Adrenal gland (tissue), 12 donors: ENCODE data around the gene THADA. TPM values are rescaled to one million over a fixed set of nuclear protein-coding genes. Genes with fewer than 3 reads are reported as not detected.

Source experiments
- DNase-seq, 7 donors: peaks; one replicate each; pipeline ENCODE4 v3.0.0-alpha.2; 2019 to 2020
- H3K27ac ChIP-seq, 5 donors: fragments of 200-600 bp; sonication (generic) in 4 of 5; 1 replicate in 3 of 5; 2 replicates in 2 of 5; pipeline versions ENCODE4 v1.5.1 to v1.8.0; 2016 to 2020; ENCODE audit warnings: mild to moderate bottlenecking in 1 of 5
- H3K27me3 ChIP-seq: fragments of 200-600 bp; 2 replicates; pipeline ENCODE4 v1.8.0; 2021
- H3K36me3 ChIP-seq, 2 donors: fragments of 200-600 bp; replicated peaks in 1 of 2; 1 replicate in 1 of 2; 2 replicates in 1 of 2; pipeline versions ENCODE4 v1.5.1 to v1.8.0; 2018 to 2022
- H3K4me1 ChIP-seq, 2 donors: fragments of 200-600 bp; replicated peaks in 1 of 2; 1 replicate in 1 of 2; 2 replicates in 1 of 2; pipeline versions ENCODE4 v1.5.1 to v1.8.0; 2018 to 2021
- H3K4me3 ChIP-seq, 4 donors: fragments of 200-600 bp; sonication (generic) in 3 of 4; one replicate each; pipeline ENCODE4 v1.5.1; 2016 to 2018
- H3K9me3 ChIP-seq, 3 donors: fragments of 200-600 bp; sonication (generic) in 1 of 3; replicated peaks in 1 of 3; 1 replicate in 2 of 3; 2 replicates in 1 of 3; pipeline versions ENCODE4 v1.5.1 to v1.8.0; 2016 to 2021
- POLR2A ChIP-seq, 2 donors: fragments of 450-650 bp; IDR thresholded peaks; one replicate each; pipeline ENCODE4 v1.6.1; 2017; ENCODE audit warnings: antibody characterized with exemption in 2 of 2, mild to moderate bottlenecking in 2 of 2, moderate library complexity in 1 of 2
- WGBS, 4 donors: extraction: QIAGEN DNeasy Blood & Tissue Kit in 2 of 4; methylation state at CpG; one replicate each; pipeline versions ENCODE4 v1.1.5 to v1.1.7; 2013 to 2017; 5-methylcytosine and 5-hydroxymethylcytosine counted together
- intact Hi-C, 2 donors: fragments of 100-400 bp; cut with DNase I; formaldehyde crosslinking; loops; one replicate each; pipeline versions ENCODE4 v1.14.1 to v1.15.0; 2022 to 2023
- polyA plus RNA-seq, 3 donors: library from polyadenylated mRNA; stranded (reverse); fragments of 200-250 nt in 2 of 3; fragments of 350-450 nt in 1 of 3; fragmentation: Illumina TruSeq in 1 of 3; extraction: RNeasy Lipid Tissue Mini Kit (QIAGEN cat#74804) in 1 of 3; gene quantifications; one replicate each; pipeline ENCODE4 v1.2.3, GENCODE V29; 2013 to 2014
- total RNA-seq, 9 donors: library from RNA; depleted of rRNA in 4 of 9; stranded (reverse); fragments of >200 nt in 4 of 9; fragments of 120-200 nt in 1 of 9; fragmentation: NEBNext Ultra II Directional in 1 of 9; extraction: Animal tissue kit (Norgen Biotek cat#: 25700) in 1 of 9; gene quantifications; one replicate each; pipeline versions ENCODE4 v1.1.0 to v1.2.4, GENCODE V29; 2013 to 2023
- TF ChIP-seq, protein P1 (sequence below), 6 experiments: fragments of 450-650 bp in 4 of 6; fragments of 200-600 bp in 2 of 6; sonication (generic) in 1 of 6; IDR thresholded peaks; 1 replicate in 5 of 6; 2 replicates in 1 of 6; pipeline versions ENCODE4 v1.5.1 to v1.8.0; 2016 to 2021; ENCODE audit warnings: antibody characterized with exemption in 6 of 6, mild to moderate bottlenecking in 2 of 6, moderate library complexity in 1 of 6
- donor health status: healthy with polysubstance abuse.
- donor health status: Bipolar disorder and iron deficiency.
- donor health status: DM: yes; HTN: yes; CAD: no.
- donor health status: DM: no; HTN: no; CAD: no.
- donor health status: DM: no; HTN: no; CAD: no.
- donor health status: DM: yes; HTN: yes; CAD: no.

THADA gene
- total and polyA plus RNA-seq, 12 donors = 14.1 to 38.4 (median 25.4) TPM

DNA sequence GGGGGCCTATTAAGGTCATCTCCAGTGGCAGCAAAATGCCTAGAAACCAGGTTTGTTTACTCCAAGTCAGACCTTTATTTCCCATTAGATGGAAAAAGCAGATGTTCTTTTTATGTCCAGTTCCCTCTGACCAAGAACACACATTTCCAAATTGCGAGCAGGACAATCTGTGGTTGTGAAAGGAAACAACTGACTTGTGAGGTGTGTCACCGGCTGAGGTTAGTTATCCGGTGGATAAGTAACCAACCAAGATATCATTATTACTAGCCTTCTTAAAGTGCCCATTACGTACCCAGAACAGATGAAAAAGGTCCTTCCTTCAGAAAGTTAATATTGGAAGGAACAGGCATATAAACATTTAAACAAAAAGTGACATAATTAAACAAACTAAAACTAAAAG lies 112.9 kb downstream of the THADA start:
- intact Hi-C loops = loop anchor here (5.0 to 10.0 kb wide), 3 partner anchors 248 to 508 kb away; no protein-coding TSS in a partner anchor
- H3K9me3 ChIP-seq = no peaks in the 10 kb centered on the region
- H3K4me1 ChIP-seq = peaks cover 0 to 54% of the 10 kb centered on the region in 2 donors
- H3K27me3 ChIP-seq = no peaks in the 10 kb centered on the region
- no peak for DNase-seq
- 56 to 76% (median 69%) methylated on average over 4 of the region's 4 CpGs for WGBS, 4 donors
- H3K36me3 ChIP-seq = no peaks in the 10 kb centered on the region
- no peak overlapping the region for H3K4me3 ChIP-seq
- TF ChIP-seq POLR2A (IDR thresholded peaks at IDR 0.05) = no peak
- TF ChIP-seq, protein P1, sequence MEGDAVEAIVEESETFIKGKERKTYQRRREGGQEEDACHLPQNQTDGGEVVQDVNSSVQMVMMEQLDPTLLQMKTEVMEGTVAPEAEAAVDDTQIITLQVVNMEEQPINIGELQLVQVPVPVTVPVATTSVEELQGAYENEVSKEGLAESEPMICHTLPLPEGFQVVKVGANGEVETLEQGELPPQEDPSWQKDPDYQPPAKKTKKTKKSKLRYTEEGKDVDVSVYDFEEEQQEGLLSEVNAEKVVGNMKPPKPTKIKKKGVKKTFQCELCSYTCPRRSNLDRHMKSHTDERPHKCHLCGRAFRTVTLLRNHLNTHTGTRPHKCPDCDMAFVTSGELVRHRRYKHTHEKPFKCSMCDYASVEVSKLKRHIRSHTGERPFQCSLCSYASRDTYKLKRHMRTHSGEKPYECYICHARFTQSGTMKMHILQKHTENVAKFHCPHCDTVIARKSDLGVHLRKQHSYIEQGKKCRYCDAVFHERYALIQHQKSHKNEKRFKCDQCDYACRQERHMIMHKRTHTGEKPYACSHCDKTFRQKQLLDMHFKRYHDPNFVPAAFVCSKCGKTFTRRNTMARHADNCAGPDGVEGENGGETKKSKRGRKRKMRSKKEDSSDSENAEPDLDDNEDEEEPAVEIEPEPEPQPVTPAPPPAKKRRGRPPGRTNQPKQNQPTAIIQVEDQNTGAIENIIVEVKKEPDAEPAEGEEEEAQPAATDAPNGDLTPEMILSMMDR (IDR thresholded peaks at IDR 0.05) = no peak
- H3K27ac ChIP-seq = peak overlapping the region in 2 of 5 donors; percentile 24 to 48

DNA sequence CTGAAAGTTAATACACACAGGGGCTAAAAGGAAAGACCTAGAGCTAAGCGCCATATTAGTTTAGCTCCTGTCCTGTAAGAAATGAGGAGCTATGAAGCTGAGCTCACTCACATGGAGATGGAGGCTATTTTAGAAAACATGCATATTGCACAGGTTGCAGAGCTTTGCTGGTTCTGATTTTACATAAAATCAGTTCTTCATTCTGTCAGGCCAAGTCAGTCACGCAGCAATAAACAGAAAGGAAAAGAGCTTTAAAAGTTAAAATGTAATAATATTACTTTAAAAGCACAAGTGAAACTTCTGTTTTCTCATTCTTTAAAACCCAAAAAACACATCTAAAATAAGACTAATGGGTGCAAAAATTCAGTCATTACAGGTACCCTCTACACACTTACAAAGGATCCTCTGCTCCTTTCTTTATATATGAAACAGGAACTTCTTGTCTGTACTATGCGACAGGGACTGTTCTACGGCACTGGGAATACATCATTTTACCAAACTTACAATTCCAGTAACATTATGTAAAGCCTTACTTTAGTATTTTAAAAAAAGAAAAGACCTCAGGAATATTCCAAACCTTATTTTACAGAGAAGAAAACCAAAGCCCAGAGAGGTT lies 113.8 kb downstream of the THADA start:
- H3K27ac ChIP-seq = peak overlapping the region in 1 of 5 donors; percentile 48
- no peaks in the 10 kb centered on the region for H3K27me3 ChIP-seq
- H3K9me3 ChIP-seq = no peaks in the 10 kb centered on the region
- intact Hi-C loops = loop anchor here (5.0 to 10.0 kb wide), 3 partner anchors 247 to 507 kb away; no protein-coding TSS in a partner anchor
- H3K4me3 ChIP-seq = no peak overlapping the region
- no peak for DNase-seq
- TF ChIP-seq, protein P1 (IDR thresholded peaks at IDR 0.05) = no peak
- no peak for TF ChIP-seq POLR2A (IDR thresholded peaks at IDR 0.05)
- WGBS, 4 donors = 83 to 92% (median 88%) methylated on average over 4 of the region's 4 CpGs
- no peaks in the 10 kb centered on the region for H3K36me3 ChIP-seq
- peaks cover 0 to 54% of the 10 kb centered on the region in 2 donors for H3K4me1 ChIP-seq

DNA sequence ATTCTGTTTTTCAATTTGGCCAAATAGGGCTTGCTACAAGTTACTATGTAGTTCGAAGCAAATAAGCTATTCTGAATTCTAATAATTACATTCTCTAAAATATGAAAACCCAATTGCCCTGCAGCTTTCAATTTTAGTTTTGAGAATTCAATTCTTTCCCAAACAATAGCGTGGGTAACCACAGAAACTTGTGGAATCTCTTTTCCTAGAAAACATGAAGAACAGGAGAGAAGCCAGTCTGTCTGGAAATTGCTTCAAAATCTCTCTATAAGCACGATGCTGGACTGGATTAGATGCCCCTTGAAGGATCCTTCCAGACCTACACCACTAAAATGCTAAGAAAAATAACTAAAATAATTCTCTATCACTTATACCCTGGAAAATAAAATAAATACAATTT lies 115.0 kb downstream of the THADA start:
- intact Hi-C loops = loop anchor here (5.0 to 10.0 kb wide), 3 partner anchors 246 to 506 kb away; no protein-coding TSS in a partner anchor
- WGBS, 4 donors = 94 to 96% (median 95%) methylated on average over 3 of the region's 3 CpGs
- no peaks in the 10 kb centered on the region for H3K36me3 ChIP-seq
- no peak for DNase-seq
- H3K27ac ChIP-seq = no peak overlapping the region
- H3K4me3 ChIP-seq = no peak overlapping the region
- no peaks in the 10 kb centered on the region for H3K27me3 ChIP-seq
- no peak for TF ChIP-seq POLR2A (IDR thresholded peaks at IDR 0.05)
- TF ChIP-seq, protein P1 (IDR thresholded peaks at IDR 0.05) = no peak
- peaks cover 0 to 45% of the 10 kb centered on the region in 2 donors for H3K4me1 ChIP-seq
- no peaks in the 10 kb centered on the region for H3K9me3 ChIP-seq

DNA sequence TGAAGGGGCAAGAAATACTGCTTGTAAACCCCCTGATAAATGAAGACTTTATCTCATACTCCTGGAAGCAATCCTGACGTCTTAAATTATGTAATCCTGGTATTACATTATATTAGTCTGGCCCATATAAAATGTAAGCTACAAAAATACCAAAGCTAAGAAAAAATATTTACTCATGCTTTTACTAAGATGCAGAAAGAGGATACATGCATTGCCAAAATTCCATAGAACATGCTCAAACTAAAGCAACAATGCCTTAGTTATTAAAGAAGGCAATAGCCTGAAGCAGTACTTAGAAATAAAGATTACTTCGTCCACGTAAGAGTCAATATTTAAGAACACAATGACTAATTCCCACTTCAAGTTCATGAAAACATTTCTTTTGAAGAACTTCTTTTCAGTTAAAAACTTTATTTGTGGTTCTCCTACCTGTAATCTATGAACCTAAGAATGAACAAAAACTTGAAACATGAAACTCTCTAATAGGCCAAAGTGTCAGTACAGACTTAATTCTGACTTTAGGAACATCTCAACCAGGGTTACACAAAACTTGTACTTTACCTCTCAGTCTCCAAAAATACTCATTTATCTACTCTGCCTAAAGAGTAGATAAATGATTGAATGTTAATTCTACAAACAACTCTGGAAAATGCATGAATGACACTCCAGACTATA lies 117.3 kb downstream of the THADA start:
- Histone ChIP-seq H3K36me3 (no peaks in the 10 kb centered on the region), H3K4me3 (no peak overlapping the region), H3K27me3 (no peaks in the 10 kb centered on the region), H3K9me3 (no peaks in the 10 kb centered on the region), H3K4me1 (peaks cover 0 to 38% of the 10 kb centered on the region in 2 donors), H3K27ac (no peak overlapping the region)
- WGBS, 4 donors = 63 to 74% (median 73%) methylated on average over 3 of the region's 3 CpGs
- intact Hi-C loops = no loop called here
- DNase-seq = no peak
- TF ChIP-seq POLR2A (IDR thresholded peaks at IDR 0.05) = no peak
- TF ChIP-seq, protein P1 (IDR thresholded peaks at IDR 0.05) = no peak
